Smooth muscle cell (in vitro differentiated cells): ENCODE data around the gene CYP2W1. TPM values are rescaled to one million over a fixed set of nuclear protein-coding genes. Genes with fewer than 3 reads are reported as not detected.

Experiments
- DNase-seq: peaks from one replicate; lab custom pipeline; 2025; ENCODE audit not compliant: unreplicated experiment; lab: John Stamatoyannopoulos, UW
- H2AFZ ChIP-seq: fragments of 200-600 bp; sonication (generic); 2 replicates; pipeline ENCODE4 v1.6.0; 2016; ENCODE audit warnings: antibody characterized with exemption, low read depth, mild to moderate bottlenecking
- H3F3A ChIP-seq: fragments of 200-600 bp; sonication (generic); 2 replicates; pipeline ENCODE4 v1.6.0; 2017; ENCODE audit warnings: antibody characterized with exemption, low read depth
- H3K27ac ChIP-seq: fragments of 200-600 bp; sonication (generic); 2 replicates; pipeline ENCODE4 v1.5.1; 2016; ENCODE audit warnings: low read depth, mild to moderate bottlenecking
- H3K27me3 ChIP-seq: fragments of 200-600 bp; sonication (generic); 2 replicates; pipeline ENCODE4 v1.6.1; 2016; ENCODE audit warnings: low read depth, mild to moderate bottlenecking
- H3K36me3 ChIP-seq: fragments of 200-600 bp; sonication (generic); 2 replicates; pipeline ENCODE4 v1.5.1; 2016; ENCODE audit warnings: low read depth
- H3K4me1 ChIP-seq: fragments of 200-600 bp; sonication (generic); 2 replicates; pipeline ENCODE4 v1.5.1; 2016; ENCODE audit warnings: low read depth
- H3K4me2 ChIP-seq: fragments of 200-600 bp; sonication (generic); 2 replicates; pipeline ENCODE4 v1.6.0; 2016; ENCODE audit warnings: mild to moderate bottlenecking
- H3K4me3 ChIP-seq: fragments of 200-600 bp; sonication (generic); 2 replicates; pipeline ENCODE4 v1.5.1; 2016; ENCODE audit warnings: mild to moderate bottlenecking
- H3K79me2 ChIP-seq: fragments of 200-600 bp; sonication (generic); 2 replicates; pipeline ENCODE4 v1.6.0; 2016; ENCODE audit warnings: low read depth, mild to moderate bottlenecking
- H3K9ac ChIP-seq: fragments of 200-600 bp; sonication (generic); 2 replicates; pipeline ENCODE4 v1.6.0; 2016; ENCODE audit warnings: low read depth
- H3K9me3 ChIP-seq: fragments of 200-600 bp; sonication (generic); replicated peaks from 2 replicates; pipeline ENCODE4 v1.5.1; 2016; ENCODE audit warnings: low read depth
- H4K20me1 ChIP-seq: fragments of 200-600 bp; sonication (generic); 2 replicates; pipeline ENCODE4 v1.6.0; 2016; ENCODE audit warnings: low read depth
- WGBS: methylation state at CpG from one replicate; pipeline ENCODE4 v1.1.7; 2016; ENCODE audit warnings: low lambda C conversion rate; 5-methylcytosine and 5-hydroxymethylcytosine counted together
- polyA plus RNA-seq: library from polyadenylated mRNA; unstranded; fragments of >200 nt; fragmentation: Nextera tagmentation; extraction: Ambion mirVana; gene quantifications from 2 replicates; pipeline ENCODE4 v1.2.1, GENCODE V29; 2016
- total RNA-seq: library from RNA; depleted of rRNA; stranded (reverse); fragments of >200 nt; gene quantifications from 2 replicates; pipeline ENCODE4 v1.2.3, GENCODE V29; 2014
- TF ChIP-seq, protein P1 (sequence below): fragments of 200-600 bp; sonication (generic); IDR thresholded peaks from 2 replicates; pipeline ENCODE4 v1.5.1; 2017; ENCODE audit warnings: borderline replicate concordance, mild to moderate bottlenecking, antibody characterized with exemption; ENCODE audit not compliant: insufficient read depth, poor library complexity, severe bottlenecking

Gene CYP2W1, protein sequence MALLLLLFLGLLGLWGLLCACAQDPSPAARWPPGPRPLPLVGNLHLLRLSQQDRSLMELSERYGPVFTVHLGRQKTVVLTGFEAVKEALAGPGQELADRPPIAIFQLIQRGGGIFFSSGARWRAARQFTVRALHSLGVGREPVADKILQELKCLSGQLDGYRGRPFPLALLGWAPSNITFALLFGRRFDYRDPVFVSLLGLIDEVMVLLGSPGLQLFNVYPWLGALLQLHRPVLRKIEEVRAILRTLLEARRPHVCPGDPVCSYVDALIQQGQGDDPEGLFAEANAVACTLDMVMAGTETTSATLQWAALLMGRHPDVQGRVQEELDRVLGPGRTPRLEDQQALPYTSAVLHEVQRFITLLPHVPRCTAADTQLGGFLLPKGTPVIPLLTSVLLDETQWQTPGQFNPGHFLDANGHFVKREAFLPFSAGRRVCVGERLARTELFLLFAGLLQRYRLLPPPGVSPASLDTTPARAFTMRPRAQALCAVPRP
- total RNA-seq (not detected in 2 replicates), polyA plus RNA-seq (0.44 TPM in 1 of 2 replicates, not detected in the other)

DNA sequence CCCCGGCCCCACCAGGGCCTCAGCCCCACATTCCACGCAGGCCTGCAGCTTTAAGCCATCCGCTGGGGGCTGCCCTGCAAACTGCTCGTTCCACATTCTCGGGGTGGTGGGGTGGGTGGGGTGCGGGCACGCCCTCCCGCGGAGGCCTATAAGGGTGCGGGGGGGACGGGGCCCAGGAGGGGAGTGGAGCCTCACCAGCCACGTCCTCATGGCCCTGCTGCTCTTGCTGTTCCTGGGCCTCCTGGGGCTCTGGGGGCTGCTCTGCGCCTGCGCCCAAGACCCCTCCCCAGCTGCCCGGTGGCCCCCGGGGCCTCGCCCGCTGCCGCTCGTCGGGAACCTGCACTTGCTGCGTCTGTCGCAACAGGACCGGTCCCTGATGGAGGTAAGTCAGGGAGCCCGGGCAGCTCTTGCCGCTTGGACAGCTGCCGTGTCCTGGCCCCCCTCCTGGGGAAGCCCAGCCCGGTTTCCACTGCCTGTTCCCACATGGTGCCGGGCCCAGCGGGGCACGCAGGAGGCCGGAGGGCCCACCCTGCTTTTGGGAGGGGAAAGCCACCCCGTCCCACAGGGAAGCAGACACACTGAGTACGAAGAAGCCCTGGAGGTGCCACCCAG, at the start of gene CYP2W1:
CYP2W1 (plus strand) TSS at position 178 of the 612 bp plus-strand sequence; CDS start at position 209, 31 bp downstream.
- DNase-seq, result no peak
- Histone ChIP-seq H4K20me1 (no peaks in the 10 kb centered on the region), H3K79me2 (no peaks in the 10 kb centered on the region), H3K9me3 (no peaks in the 10 kb centered on the region), H3K27me3 (no peaks in the 10 kb centered on the region), H3K36me3 (no peaks in the 10 kb centered on the region), H3K4me2 (no peak within 1 kb of the TSS), H3F3A (no peaks in the 10 kb centered on the region), H3K4me1 (no peaks in the 10 kb centered on the region), H3K9ac (no peak within 1 kb of the TSS), H3K27ac (no peak within 1 kb of the TSS), H3K4me3 (no peak within 1 kb of the TSS), H2AFZ (no peak within 1 kb of the TSS)
- TF ChIP-seq, protein P1, sequence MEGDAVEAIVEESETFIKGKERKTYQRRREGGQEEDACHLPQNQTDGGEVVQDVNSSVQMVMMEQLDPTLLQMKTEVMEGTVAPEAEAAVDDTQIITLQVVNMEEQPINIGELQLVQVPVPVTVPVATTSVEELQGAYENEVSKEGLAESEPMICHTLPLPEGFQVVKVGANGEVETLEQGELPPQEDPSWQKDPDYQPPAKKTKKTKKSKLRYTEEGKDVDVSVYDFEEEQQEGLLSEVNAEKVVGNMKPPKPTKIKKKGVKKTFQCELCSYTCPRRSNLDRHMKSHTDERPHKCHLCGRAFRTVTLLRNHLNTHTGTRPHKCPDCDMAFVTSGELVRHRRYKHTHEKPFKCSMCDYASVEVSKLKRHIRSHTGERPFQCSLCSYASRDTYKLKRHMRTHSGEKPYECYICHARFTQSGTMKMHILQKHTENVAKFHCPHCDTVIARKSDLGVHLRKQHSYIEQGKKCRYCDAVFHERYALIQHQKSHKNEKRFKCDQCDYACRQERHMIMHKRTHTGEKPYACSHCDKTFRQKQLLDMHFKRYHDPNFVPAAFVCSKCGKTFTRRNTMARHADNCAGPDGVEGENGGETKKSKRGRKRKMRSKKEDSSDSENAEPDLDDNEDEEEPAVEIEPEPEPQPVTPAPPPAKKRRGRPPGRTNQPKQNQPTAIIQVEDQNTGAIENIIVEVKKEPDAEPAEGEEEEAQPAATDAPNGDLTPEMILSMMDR, result no peak
- WGBS, result 96% methylated on average over 24 of the region's 34 CpGs

DNA sequence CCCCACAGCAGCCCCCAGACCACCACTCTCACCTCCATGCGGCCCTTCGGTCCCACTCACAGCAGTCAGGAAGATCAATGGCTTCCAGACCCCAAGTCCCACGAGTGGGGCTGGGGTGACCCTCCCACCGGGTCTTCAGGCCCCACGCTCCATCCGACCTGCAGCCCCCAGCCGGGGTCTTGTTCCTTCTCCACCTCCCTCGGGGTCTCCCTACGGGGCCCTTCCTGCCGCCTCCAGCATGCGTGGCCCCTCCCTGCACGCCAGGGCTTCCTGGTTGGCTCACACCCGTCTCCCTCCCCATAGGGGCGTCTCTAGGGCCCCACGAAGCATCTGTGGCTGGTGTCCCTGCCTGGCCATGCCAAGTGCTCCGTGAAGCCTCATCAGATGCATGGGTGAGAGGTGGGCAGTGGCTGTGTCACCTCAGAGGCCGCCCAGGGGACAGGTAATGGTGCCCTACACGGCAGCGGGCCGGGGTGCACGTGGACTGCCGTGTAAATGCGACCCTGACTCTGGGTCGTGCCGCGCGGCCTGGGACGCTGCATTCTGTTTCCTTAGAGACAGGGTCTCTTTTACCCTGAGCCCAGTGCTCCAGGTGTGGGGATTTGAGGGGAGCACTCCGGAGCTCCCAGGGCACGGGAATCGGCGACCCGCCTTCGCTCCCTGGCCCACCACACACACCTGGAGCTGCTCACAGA, 48.4 kb upstream of the CYP2W1 start:
- H2AFZ ChIP-seq, result no peak overlapping the region
- H3K27me3 ChIP-seq, result no peaks in the 10 kb centered on the region
- no peak overlapping the region for H3K4me3 ChIP-seq
- H3K27ac ChIP-seq, result no peak overlapping the region
- H3K36me3 ChIP-seq, result no peaks in the 10 kb centered on the region
- no peaks in the 10 kb centered on the region for H3F3A ChIP-seq
- H3K9me3 ChIP-seq, result no peaks in the 10 kb centered on the region
- no peaks in the 10 kb centered on the region for H4K20me1 ChIP-seq
- TF ChIP-seq, protein P1, result no peak
- H3K9ac ChIP-seq, result no peak overlapping the region
- no peak for DNase-seq
- no peaks in the 10 kb centered on the region for H3K4me1 ChIP-seq
- H3K79me2 ChIP-seq, result no peaks in the 10 kb centered on the region
- no peak overlapping the region for H3K4me2 ChIP-seq
- 91% methylated on average over 32 of the region's 34 CpGs for WGBS

DNA sequence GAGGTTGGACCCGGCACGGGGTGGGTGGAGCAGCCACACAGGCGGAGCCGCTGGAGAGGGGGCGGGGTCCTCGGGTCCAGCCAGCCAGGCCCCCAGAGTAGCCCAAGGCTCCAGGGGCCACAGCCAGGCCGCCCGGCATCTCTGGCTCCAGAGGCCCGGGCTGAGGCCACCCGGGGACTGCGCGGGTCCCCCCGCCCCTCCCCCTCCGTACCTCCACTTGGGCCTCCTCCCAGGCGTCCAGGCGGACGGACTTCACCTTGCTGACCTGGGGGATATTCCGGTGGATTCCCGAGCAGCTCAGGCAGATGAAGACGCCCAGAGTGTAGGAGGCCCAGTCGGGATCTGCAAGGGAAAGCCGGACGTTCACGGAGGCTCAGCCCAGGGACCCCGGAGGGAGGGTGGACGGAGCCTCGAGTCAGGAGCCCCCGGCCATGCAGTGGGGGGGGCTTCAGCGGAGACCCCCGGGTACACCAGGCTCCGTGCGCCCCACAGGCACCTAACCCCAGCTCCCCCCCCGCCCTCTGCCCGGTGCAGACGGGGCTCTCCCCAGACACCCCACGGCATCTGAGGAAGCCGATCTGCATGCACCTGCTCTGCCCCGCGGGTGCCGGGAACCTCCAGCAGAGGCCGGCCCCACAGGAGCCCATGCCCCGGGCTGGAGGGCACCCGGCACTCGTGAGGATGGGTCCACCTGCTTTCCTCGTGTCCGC, 47.7 kb upstream of the CYP2W1 start:
- no peaks in the 10 kb centered on the region for H3K4me1 ChIP-seq
- no peak overlapping the region for H3K4me3 ChIP-seq
- no peaks in the 10 kb centered on the region for H3F3A ChIP-seq
- no peaks in the 10 kb centered on the region for H3K9me3 ChIP-seq
- no peak overlapping the region for H3K4me2 ChIP-seq
- no peak overlapping the region for H3K9ac ChIP-seq
- WGBS, result 94% methylated on average over 21 of the region's 46 CpGs
- no peak for DNase-seq
- no peaks in the 10 kb centered on the region for H3K36me3 ChIP-seq
- H2AFZ ChIP-seq, result no peak overlapping the region
- H3K79me2 ChIP-seq, result no peaks in the 10 kb centered on the region
- H4K20me1 ChIP-seq, result no peaks in the 10 kb centered on the region
- TF ChIP-seq, protein P1, result no peak
- no peak overlapping the region for H3K27ac ChIP-seq
- H3K27me3 ChIP-seq, result no peaks in the 10 kb centered on the region
